NCI-H2107 (cell line): Measurements from ENCODE around the gene SLC9C2.
"Not testable (repeated sequence)": the region's sequence is repeated elsewhere in the genome, so short reads cannot be mapped to it uniquely, and the experiment has no call there.

Experiments used
- DNase-seq: peaks from one replicate; lab custom pipeline; 2025; lab: John Stamatoyannopoulos, UW

The SLC9C2 gene

DNA sequence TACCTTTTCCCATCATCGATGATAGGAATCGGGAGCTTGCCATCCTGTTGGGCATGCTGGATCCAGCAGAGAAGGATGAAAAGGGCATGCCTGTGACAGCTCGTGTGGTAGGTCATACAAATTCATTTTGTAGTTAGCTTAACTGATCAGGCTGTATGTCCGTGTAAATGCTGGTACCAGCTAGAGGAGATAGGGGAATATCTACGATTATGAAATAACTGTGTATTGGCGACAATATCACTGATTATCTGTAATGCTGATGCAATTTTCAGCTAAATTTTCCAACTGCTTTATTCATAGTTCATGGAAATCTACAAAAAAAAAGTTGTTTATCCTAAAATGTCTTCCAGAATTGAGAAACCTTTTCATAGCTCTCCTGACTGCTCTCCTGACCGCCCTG, 117.5 kb downstream of the SLC9C2 start:
- no peak for DNase-seq

DNA sequence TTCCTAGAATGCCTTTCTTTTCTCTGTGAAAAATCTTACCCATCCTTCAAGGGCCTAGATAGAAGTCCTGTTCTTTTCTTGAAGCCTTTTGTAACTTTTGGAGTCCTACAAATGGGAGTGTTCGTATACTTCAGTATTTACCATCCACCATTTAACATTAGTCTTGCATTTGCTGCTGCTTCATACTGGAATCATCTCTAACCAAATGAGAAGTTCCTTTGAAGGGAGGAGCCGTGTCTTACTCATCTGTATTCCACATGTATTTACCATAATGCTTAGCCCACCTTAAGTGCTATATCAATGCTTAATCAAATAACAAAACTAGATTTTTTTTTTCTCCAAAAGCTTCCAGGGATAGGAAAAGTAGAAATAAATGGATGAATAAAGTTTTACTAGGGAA, 118.6 kb downstream of the SLC9C2 start:
- no peak for DNase-seq

DNA sequence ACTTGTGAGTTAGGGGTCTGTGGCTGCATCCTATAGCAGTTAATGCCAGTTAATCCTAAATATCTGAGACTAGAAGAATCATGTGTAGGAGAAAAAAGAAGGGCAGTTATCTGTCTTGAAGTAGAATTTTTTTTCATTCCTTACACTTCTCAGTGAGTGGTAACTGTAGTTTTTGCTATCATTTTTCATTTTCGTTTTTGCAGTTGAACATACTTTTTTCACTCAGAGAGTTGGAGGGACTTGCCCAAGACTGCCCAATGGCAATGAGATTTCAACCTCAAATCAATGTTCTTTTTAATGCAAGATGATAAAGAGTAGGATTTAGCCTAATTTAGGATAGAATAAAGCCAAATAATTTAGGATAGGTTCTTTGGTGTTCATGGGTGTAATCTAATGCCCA, 120.2 kb downstream of the SLC9C2 start:
- DNase-seq = no peak

DNA sequence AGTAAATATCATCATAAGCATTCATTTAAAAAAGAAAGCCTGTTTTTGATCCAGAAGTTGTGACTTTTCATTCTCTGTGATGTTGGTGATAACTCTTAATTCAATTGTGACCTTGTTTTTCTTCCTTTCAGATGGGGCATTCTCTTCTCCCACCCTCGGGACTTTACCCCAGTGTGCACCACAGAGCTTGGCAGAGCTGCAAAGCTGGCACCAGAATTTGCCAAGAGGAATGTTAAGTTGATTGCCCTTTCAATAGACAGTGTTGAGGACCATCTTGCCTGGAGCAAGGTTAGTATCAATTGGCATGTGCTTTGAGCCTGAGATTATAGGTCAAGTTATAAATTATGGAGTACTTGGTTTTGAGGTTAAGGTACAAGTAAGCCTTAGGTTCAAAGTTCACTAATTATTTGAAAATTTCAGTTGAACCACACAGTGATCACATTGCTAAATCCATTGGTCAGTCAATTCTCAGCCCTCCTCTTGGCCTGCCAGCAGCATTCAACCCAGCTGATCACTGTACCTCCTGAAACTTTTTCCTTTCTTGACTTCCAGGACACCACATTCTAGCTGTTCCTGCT, 121.6 kb downstream of the SLC9C2 start:
- DNase-seq = no peak

DNA sequence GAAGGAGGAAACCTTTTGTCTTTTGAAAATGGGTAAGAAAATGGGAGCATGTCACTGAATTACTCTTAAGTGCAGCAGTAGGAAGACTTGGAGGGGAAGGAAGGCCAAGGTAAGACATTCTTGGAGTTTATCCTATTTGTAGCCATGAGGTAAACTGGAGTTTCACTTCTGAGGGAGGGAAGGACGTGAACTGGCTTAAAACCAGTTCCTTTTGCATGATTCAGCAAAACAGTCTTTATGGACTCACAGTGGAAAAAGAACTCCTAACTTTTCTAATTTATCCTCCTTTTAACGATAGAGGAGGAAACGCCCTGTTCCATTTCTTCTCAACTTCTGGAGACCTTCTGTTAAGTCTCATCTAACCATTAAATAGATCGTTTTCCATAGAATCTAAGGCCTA, 123.2 kb downstream of the SLC9C2 start:
- no peak for DNase-seq

DNA sequence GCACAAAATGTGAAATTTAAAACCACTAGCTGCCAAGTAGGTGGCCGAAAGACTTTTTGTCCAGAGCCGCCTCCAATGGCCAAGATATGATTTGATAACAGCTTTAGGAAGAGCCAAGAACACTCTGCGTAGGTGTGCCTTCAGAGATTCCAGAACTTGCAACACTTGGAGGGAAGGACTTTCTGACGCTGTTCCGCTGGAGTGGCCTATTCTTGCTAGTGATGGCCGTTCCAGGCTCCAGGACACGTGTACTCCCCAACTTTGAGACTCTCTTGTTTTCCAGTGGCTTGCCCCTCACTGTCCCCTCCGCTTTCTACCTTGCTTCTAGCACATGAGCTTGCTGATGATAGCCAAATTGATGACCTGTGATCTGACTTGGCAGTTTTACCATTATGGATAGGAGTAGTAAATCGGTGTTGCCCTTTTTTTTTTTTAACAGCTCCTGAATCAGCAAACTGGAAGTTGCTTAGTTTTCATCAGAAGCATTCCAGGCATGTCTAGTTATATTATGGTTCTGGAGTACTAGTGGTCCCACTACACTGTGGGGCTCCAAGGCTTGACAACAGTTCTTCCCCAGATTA, 124.7 kb downstream of the SLC9C2 start:
- DNase-seq = no peak

DNA sequence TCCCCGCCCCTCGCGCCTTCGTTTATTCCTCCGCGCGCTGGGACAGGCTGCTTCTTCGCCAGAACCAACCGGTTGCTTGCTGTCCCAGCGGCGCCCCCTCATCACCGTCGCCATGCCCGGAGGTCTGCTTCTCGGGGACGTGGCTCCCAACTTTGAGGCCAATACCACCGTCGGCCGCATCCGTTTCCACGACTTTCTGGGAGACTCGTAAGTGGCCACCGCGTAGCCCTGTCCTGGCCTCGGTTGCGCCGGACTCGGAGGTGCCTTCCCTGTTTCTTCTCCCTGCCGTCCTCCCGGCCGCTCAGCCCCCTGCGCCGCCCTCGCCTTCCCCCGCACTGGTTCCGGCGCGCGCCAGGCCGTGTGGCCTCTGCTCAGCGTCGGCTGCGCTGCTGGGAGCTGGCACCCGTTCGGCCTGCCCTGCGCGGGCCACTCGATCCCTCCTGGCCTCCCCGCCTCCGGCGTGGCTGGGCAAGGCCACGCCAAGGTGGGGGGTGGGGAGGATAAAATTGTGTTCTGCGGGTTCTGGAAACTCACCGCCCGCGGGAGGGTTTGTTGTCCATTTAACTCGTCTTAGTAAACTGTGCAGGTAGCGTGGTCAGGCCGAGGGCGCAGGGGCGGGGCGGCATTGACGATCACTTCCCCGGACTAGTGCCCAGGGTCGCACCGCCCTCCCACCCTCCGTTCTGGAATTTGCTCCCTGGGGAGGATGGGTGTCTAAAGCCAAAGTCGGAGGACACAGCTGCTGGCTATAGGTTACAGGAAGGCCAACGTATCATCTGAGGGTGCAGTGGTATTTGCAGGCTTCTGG, 125.4 kb downstream of the SLC9C2 start, which contains the start of gene PRDX6:
Gene PRDX6, plus strand, starts transcription at position 50 of the 808 bp plus-strand sequence. Its CDS starts 63 bp downstream, at position 113.
- peak; percentile 39 for DNase-seq

DNA sequence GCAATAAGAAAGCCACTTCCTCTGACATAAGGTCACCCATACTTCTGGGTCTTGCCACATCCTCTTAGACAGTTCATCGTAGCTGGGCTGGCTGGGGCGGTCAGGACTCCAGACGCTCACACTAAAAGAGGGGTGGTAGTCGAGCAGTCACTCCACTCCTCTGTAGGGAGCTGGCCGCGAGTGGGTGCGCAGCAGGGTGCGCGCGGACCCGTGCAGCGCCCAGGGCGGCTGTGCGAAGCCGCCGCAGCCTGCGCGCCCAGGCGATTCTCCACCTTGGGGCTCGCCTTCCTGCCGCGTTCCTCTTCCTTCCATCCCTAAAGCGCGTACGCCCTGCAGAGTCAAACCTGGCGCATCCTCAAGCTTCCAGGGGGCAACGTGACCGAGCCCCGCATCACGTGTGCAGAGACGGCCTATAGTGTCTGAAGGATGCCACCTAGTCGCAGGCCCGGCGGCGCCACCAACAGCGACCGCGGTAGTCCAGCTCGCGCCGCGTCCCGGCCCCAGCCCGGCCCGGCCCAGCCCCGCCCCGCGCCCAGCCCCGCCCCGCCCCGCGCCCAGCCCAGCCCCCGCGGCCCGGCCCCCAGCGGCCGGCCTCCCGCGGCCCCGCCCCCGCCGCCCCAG, 126.1 kb downstream of the SLC9C2 start:
- peak; percentile 83 for DNase-seq

DNA sequence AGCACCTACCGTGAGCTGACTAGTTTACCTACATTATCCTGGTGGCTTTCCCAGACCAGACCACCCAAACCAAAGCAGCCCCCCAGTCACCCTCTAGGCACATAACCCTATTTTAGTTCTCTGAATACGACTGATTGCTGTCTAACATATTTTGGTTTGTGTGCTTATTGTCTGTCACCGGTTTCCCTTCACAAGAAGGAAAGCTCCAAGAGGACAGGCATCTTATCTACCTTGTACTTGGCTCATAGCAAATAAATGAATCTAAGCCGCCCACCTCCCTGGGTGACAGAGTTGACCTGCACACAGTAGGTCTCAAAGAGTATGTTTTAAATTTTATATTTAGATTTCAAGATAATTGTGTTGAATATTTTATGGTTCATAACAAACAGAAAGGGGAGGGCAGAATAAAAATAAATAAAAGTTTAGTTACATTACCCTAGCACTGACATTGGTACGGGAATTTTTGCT, 126.6 kb downstream of the SLC9C2 start:
- DNase-seq = no peak

DNA sequence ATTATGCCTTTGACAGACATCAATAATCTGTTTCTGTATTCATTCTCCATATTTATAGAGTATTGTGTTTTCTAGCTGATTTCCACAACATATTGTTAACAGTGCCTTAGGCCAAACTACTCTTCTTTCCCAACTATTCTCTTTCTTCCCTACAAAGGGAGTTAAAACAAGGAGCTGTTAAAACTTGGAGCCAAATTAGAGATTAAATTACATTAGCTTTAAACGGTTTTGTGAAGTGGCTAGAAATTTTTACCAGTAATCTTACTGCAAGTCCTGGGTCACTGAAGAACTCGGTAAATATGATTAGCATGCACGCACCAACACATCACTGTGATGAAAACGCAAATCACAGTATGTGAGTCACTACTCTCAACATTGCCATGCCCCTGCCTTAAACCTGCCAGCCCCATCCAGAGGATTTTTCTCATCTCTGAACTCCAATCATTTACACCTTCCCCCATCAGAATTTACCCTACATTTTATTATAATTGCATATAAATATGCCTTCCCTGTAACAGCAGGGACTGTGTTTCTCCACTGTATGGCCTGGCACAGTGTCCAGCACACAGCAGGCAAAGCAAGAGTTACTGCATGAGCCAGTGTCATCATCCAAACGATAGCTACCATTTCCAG, 127.2 kb downstream of the SLC9C2 start:
- DNase-seq = no peak

DNA sequence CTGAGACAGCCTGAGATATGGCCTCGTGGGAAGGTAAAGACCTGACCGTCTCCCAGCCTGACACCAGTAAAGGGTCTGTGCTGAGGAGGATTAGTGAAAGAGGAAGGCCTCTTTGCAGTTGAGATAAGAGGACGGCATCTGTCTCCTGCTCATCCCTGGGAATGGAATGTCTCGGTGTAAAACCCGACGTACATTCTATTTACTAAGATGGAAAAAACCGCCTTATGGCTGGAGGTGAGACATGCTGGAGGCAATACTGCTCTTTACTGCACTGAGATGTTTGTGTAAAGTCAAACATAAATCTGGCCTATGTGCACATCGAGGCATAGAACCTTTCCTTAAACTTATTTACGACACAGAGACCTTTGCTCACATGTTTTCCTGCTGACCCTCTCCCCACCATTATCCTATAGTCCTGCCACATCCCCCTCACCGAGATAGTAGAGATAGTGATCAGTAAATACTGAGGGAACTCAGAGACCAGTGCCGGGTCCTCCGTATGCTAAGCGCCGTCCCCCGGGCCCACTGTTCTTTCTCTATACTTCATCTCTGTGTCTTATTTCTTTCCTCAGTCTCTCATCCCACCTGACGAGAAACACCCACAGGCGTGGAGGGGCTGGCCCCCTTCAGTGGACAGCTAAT, 128.0 kb downstream of the SLC9C2 start:
- not testable (repeated sequence) for DNase-seq

DNA sequence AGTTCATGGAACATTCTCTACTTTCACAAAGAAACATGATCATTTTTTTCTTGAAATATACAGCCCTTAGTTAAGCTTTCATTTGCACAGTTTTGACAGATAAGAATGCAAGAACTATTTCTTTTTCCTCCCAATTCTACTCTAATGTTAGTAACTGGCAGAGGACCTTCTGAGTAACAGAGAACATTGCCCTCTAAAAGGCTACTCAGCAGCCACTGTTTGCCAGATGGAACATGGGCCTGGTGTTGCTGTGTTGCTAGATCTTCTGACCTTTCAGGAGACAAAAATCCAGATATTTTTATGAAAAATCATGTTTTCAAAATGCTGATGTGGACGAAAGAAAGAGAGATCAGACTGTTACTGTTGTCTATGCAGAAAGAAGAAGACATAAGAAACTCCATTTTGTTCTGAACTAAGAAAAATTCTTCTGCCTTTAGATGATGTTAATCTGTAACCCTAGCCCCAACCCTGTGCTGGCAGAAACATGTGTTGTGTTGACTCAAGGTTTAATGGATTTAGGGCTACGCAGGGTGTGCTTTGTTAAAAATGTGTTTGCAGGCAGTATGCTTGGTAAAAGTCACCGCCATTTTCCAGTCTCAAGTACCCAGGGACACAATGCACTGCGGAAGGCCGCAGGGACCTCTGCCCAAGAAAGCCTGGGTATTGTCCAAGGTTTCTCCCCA, 128.6 kb downstream of the SLC9C2 start:
- no peak for DNase-seq

DNA sequence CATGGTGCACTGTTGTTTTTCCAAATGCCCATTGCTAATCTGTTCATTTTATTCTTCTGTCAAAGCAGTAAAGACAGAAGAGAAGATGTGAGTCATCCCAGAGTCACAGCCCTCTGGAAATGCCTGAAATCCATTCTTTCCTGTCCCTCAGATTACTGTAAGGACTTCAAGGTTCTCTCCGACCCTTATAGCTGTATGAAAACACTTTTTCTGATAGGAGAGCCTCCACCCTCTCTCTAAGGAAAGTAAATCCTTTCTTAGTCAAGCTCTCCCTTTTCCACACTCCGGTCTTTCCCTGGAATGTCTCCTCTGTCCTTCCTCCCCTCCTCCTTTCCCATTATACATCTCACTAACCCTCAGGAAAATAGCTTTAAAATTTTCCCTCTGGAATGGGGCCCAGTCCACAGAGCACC, 129.3 kb downstream of the SLC9C2 start:
- no peak for DNase-seq

DNA sequence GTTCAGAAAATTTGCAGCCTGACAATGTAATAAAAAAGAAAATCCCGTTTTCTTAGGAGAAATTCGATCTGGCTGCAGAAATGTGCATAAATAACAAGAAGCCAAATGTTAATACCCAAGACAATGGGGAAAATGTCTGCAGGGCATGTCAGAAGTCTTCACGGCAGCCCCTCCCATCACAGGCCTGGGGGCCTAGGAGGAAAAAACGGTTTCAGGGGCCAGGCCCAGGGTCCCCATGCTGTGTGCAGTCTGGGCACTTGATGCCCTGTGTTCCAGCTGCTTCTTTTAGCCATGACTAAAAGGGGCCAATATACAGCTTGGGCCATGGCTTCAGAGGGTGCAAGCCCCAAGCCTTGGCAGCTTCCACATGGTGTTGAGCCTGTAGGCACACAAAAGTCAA, 132.3 kb downstream of the SLC9C2 start:
- DNase-seq = no peak

DNA sequence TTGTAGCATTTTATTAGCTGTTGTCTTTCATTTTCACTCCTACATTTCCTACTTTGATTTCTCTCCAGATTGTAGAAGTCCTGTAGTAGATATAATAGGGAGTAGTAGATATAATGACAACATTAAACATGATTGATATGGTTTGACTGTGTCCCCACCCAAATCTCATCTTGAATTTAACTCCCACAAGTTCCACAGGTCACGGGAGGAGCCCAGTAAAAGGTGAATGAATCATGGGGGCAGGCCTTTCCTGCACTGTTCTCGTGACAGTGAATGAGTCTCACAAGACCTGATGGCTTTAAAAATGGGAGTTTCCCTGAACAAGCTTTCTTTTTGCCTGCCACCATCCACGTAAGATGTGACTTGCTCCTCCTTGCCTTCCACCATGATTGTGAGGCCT, 133.2 kb downstream of the SLC9C2 start:
- no peak for DNase-seq

DNA sequence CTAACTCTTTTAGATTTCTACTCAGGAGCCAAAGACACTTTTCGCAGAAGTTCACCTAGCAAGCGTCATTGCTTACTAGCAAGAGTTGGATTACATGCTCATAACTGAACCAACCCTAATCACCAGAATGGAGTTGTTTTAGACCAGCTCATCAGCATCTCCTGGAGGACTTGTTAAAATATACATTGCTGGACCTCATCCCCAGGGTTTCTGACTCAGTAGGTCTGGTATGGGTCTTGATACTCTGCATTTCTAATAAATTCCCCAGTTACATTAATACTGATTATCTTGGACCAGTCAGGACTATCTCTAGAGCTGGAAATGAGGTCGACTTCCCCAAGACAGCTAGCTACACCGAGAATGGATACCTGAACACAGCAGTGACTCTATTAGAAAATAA, 135.4 kb downstream of the SLC9C2 start:
- no peak for DNase-seq

DNA sequence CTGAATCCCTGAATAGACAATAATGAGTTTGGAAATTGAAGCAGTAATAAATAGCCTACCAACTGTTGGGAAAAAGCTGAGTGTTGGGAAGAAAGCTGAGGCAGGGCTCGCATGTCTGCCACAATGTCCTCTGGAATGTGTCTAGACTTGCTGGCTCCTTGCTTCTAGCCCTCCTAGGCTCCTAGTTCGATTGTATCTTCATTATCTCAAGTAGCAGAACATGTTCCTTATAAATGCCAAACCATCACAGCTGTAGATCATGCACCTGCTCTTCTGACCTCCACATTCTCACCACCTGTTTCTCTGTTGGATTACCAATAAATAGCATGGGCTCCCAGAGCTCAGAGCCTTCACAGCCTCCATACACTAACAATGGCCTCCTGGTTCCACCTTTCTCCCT, 138.7 kb downstream of the SLC9C2 start:
- DNase-seq = not testable (repeated sequence)

DNA sequence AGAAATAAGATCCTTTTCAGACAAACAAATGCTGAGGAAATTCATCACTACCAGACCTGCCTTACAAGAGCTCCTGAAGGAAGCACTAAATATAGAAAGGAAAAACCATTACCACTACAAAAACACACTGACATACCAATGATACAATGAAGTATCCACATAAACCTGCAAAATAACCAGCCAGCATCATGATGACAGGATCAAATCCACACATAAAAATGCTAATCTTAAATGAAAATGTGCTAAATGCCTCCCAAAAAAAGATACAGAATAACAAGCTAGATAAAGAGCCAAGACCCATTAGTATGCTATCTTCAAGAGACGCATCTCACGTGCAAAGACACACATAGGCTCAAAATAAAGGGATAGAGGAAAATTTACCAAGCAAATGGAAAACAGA, 140.2 kb downstream of the SLC9C2 start:
- not testable (repeated sequence) for DNase-seq

DNA sequence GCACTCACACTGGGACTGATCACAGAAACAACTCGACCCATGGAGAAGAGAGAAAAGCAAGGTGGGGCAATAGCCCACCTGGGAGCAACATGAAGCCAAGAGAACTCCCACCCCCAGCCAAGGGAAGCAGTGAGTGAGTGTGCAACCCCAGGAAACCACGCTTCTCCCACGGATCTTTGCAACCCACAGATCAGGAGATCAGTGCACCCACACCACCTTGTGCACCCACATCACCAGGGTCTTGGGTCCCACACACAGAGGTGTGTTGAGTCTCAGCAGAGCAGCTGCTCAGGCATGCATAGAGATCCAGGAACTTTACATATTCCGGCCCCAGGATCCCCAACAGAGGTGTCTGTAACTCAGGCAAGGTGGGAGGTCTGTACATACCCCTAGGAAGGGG, 143.0 kb downstream of the SLC9C2 start:
- DNase-seq = no peak

DNA sequence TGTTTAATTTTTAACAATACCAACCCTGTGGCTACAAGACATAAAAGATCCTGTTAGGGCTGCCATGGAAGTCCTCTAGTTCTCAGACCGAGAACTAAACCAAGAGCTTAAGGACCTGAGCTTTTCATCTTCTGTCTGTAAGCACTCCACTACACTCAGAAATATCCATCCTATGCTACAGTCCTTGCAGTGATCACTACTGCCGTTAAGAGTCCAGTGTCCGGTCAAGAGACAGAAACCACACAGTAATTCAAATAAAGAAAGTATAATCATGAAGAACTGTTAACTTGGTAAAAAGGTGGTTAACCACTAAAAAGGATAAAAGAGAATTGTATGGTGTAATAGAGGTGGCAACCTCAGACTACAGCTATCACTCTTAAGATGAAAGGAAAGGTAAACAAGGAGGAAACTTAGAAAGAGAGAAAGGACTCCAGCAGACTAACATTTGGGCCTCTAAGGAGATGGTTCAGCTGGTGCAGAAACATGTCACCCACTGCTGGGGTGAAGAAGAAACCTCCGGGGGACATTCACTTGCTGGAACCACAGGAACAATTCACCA, 147.8 kb downstream of the SLC9C2 start:
- DNase-seq = no peak

DNA sequence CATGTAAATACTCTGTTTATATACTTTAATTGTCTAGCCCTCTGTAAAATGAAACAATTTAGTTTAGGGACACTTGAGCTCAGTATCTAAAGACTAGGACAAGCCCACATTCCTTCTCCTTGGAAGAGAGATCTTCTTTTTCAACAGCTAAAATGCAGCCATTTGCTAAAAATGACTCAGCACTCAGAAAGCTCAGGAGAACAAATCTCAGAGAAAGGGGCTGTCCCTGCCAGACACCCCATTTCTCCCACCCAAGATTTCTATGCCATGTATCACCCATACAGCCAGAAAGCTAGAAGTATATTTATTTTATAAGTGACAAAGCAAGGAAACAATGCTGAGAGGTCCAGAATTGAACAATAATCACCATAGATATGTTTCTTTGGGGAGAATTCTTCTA, 148.9 kb downstream of the SLC9C2 start:
- no peak for DNase-seq
